ENCODE measurements around the gene PHACTR3.

The PHACTR3 gene

DNA sequence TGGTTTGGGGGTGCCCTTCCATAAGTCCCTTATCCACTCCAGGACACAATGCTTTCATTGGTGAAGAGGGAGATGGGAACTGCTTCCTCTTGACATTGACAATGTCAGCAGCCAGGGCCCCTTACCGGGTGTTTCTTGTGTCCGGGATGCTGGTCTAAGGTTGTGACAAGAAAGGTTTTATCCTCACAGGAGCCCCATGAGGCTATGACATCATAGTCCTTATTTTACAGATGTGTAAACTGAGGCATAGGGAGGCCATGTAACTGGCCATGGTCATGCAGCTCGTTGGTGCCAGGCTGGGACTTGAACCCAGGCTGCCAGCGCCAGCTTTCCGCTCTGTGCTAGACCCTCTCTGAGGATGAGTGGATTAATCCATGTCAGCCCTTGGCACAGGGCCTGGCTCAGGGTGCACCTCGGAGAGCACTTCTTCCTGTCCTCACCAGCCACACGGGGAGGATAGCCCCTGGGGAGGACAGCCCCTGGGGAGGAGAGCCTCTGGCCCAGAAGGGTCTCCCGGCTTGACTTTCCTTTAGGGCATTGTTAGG is 171.8 kb downstream of the PHACTR3 start:
- Histone ChIP-seq H3K27ac (ENCODE audit: low read depth, low read length) (no peak overlapping the region), H3K9me3 (ENCODE audit: control insufficient read depth, insufficient read depth, low read length) (no peaks in the 10 kb centered on the region), H3K36me3 (ENCODE audit: control insufficient read depth, low read length) (no peaks in the 10 kb centered on the region), H3K9me2 (replicated peaks; ENCODE audit: control insufficient read depth, low read length) (no peaks in the 10 kb centered on the region), H3K4me1 (ENCODE audit: control insufficient read depth, low read length) (no peaks in the 10 kb centered on the region), H3K4me3 (ENCODE audit: low read length) (no peak overlapping the region), H3K79me2 (ENCODE audit: control insufficient read depth, low read length) (no peaks in the 10 kb centered on the region), H3K4me2 (ENCODE audit: low read length) (no peak overlapping the region), H4K20me1 (ENCODE audit: control insufficient read depth, insufficient read depth, low read depth, low read length) (no peaks in the 10 kb centered on the region), H3F3A (ENCODE audit: control insufficient read depth, insufficient read depth) (no peaks in the 10 kb centered on the region), H3K27me3 (ENCODE audit: control insufficient read depth, low read length) (no peaks in the 10 kb centered on the region)
- TF ChIP-seq, protein P1, sequence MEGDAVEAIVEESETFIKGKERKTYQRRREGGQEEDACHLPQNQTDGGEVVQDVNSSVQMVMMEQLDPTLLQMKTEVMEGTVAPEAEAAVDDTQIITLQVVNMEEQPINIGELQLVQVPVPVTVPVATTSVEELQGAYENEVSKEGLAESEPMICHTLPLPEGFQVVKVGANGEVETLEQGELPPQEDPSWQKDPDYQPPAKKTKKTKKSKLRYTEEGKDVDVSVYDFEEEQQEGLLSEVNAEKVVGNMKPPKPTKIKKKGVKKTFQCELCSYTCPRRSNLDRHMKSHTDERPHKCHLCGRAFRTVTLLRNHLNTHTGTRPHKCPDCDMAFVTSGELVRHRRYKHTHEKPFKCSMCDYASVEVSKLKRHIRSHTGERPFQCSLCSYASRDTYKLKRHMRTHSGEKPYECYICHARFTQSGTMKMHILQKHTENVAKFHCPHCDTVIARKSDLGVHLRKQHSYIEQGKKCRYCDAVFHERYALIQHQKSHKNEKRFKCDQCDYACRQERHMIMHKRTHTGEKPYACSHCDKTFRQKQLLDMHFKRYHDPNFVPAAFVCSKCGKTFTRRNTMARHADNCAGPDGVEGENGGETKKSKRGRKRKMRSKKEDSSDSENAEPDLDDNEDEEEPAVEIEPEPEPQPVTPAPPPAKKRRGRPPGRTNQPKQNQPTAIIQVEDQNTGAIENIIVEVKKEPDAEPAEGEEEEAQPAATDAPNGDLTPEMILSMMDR (IDR thresholded peaks at IDR 0.05; ENCODE audit: low read depth, low read length, poor library complexity, severe bottlenecking): no peak
- TF ChIP-seq EZH2phosphoT487 (IDR thresholded peaks at IDR 0.05; ENCODE audit: borderline replicate concordance, low read length): no peak

- H3K4me1 ChIP-seq (ENCODE audit: control insufficient read depth, low read length): no peaks in the 10 kb centered on the region
- H3K36me3 ChIP-seq (ENCODE audit: control insufficient read depth, low read length): no peaks in the 10 kb centered on the region
- no peaks in the 10 kb centered on the region for H3K9me2 ChIP-seq (replicated peaks; ENCODE audit: control insufficient read depth, low read length)
- no peaks in the 10 kb centered on the region for H3K27me3 ChIP-seq (ENCODE audit: control insufficient read depth, low read length)
- H3K4me3 ChIP-seq (ENCODE audit: low read length): no peak overlapping the region
- no peak overlapping the region for H3K4me2 ChIP-seq (ENCODE audit: low read length)
- no peaks in the 10 kb centered on the region for H3K9me3 ChIP-seq (ENCODE audit: control insufficient read depth, insufficient read depth, low read length)
- no peak overlapping the region for H3K27ac ChIP-seq (ENCODE audit: low read depth, low read length)
- TF ChIP-seq EZH2phosphoT487 (IDR thresholded peaks at IDR 0.05; ENCODE audit: borderline replicate concordance, low read length): no peak
- H3F3A ChIP-seq (ENCODE audit: control insufficient read depth, insufficient read depth): no peaks in the 10 kb centered on the region
- no peaks in the 10 kb centered on the region for H3K79me2 ChIP-seq (ENCODE audit: control insufficient read depth, low read length)
- no peaks in the 10 kb centered on the region for H4K20me1 ChIP-seq (ENCODE audit: control insufficient read depth, insufficient read depth, low read depth, low read length)
Measured at GRCh38 chr20:59776626-59777330, 172.4 kb downstream of the PHACTR3 start.

GRCh38 chr20:59777331-59777725 is 173.0 kb downstream of the PHACTR3 start:
- Histone ChIP-seq H3K27ac (ENCODE audit: low read depth, low read length) (no peak overlapping the region), H3K79me2 (ENCODE audit: control insufficient read depth, low read length) (no peaks in the 10 kb centered on the region), H4K20me1 (ENCODE audit: control insufficient read depth, insufficient read depth, low read depth, low read length) (no peaks in the 10 kb centered on the region), H3K9me2 (replicated peaks; ENCODE audit: control insufficient read depth, low read length) (no peaks in the 10 kb centered on the region), H3F3A (ENCODE audit: control insufficient read depth, insufficient read depth) (no peaks in the 10 kb centered on the region), H3K4me1 (ENCODE audit: control insufficient read depth, low read length) (no peaks in the 10 kb centered on the region), H3K4me3 (ENCODE audit: low read length) (no peak overlapping the region), H3K36me3 (ENCODE audit: control insufficient read depth, low read length) (no peaks in the 10 kb centered on the region), H3K9me3 (ENCODE audit: control insufficient read depth, insufficient read depth, low read length) (no peaks in the 10 kb centered on the region), H3K27me3 (ENCODE audit: control insufficient read depth, low read length) (no peaks in the 10 kb centered on the region), H3K4me2 (ENCODE audit: low read length) (no peak overlapping the region)
- TF ChIP-seq EZH2phosphoT487 (IDR thresholded peaks at IDR 0.05; ENCODE audit: borderline replicate concordance, low read length): no peak
- TF ChIP-seq, protein P1 (IDR thresholded peaks at IDR 0.05; ENCODE audit: low read depth, low read length, poor library complexity, severe bottlenecking): no peak

- no peak overlapping the region for H3K4me2 ChIP-seq (ENCODE audit: low read length)
- H3K9me3 ChIP-seq (ENCODE audit: control insufficient read depth, insufficient read depth, low read length): no peaks in the 10 kb centered on the region
- no peak overlapping the region for H3K4me3 ChIP-seq (ENCODE audit: low read length)
- no peaks in the 10 kb centered on the region for H4K20me1 ChIP-seq (ENCODE audit: control insufficient read depth, insufficient read depth, low read depth, low read length)
- no peak for TF ChIP-seq EZH2phosphoT487 (IDR thresholded peaks at IDR 0.05; ENCODE audit: borderline replicate concordance, low read length)
- TF ChIP-seq, protein P1 (IDR thresholded peaks at IDR 0.05; ENCODE audit: low read depth, low read length, poor library complexity, severe bottlenecking): no peak
- no peak overlapping the region for H3K27ac ChIP-seq (ENCODE audit: low read depth, low read length)
- no peaks in the 10 kb centered on the region for H3K27me3 ChIP-seq (ENCODE audit: control insufficient read depth, low read length)
- H3K79me2 ChIP-seq (ENCODE audit: control insufficient read depth, low read length): no peaks in the 10 kb centered on the region
- no peaks in the 10 kb centered on the region for H3F3A ChIP-seq (ENCODE audit: control insufficient read depth, insufficient read depth)
- H3K36me3 ChIP-seq (ENCODE audit: control insufficient read depth, low read length): no peaks in the 10 kb centered on the region
- no peaks in the 10 kb centered on the region for H3K4me1 ChIP-seq (ENCODE audit: control insufficient read depth, low read length)
- no peaks in the 10 kb centered on the region for H3K9me2 ChIP-seq (replicated peaks; ENCODE audit: control insufficient read depth, low read length)
Measured at GRCh38 chr20:59777814-59778575, 173.7 kb downstream of the PHACTR3 start.
